A673 (cell line): ENCODE results near the gene ZBTB20. TPM values are rescaled to one million over a fixed set of nuclear protein-coding genes. Genes with fewer than 3 reads are reported as not detected.

ENCODE experiments used
- BruUV-seq: library from RNA; stranded (reverse); fragments of 400-500 nt; replicated peaks from 2 replicates; lab custom pipeline; 2021; lab: Mats Ljungman, UMichigan
- CTCF ChIA-PET: fragments of 300-600 bp; sonication (Branson Sonifier 250); formaldehyde crosslinking; loops from one replicate; lab custom pipeline; 2022; ENCODE audit warnings: antibody characterized with exemption; lab: Charles Lee
- POLR2A ChIA-PET: fragments of 300-600 bp; sonication (Branson Sonifier 250); formaldehyde crosslinking; loops from one replicate; lab custom pipeline; 2022; ENCODE audit warnings: antibody characterized with exemption; ENCODE audit not compliant: low non-redundant PET; lab: Charles Lee
- DNase-seq: peaks from one replicate; pipeline ENCODE4 v3.0.0-alpha.2; 2015; ENCODE audit warnings: low spot score
- H3K27ac ChIP-seq: fragments of 200-600 bp; sonication (generic); 2 replicates; pipeline ENCODE4 v1.5.1; 2016; ENCODE audit warnings: mixed run types, low read depth, mild to moderate bottlenecking, mixed read lengths, antibody characterized with exemption, low read length; ENCODE audit not compliant: poor library complexity, severe bottlenecking
- H3K27me3 ChIP-seq: fragments of 200-600 bp; sonication (generic); replicated peaks from 2 replicates; pipeline ENCODE4 v1.6.1; 2017; ENCODE audit warnings: mixed run types, low read depth, mild to moderate bottlenecking, mixed read lengths, antibody characterized with exemption, low read length; ENCODE audit not compliant: insufficient read depth, poor library complexity
- H3K36me3 ChIP-seq: fragments of 200-600 bp; sonication (generic); 2 replicates; pipeline ENCODE4 v1.6.1; 2016; ENCODE audit warnings: mixed run types, mild to moderate bottlenecking, mixed read lengths, antibody characterized with exemption, low read length; ENCODE audit not compliant: insufficient read depth, poor library complexity, severe bottlenecking
- H3K4me1 ChIP-seq: fragments of 200-600 bp; sonication (generic); 2 replicates; pipeline ENCODE4 v1.6.1; 2017; ENCODE audit warnings: mixed run types, mild to moderate bottlenecking, mixed read lengths, antibody characterized with exemption, low read length; ENCODE audit not compliant: insufficient read depth, poor library complexity, severe bottlenecking
- H3K4me3 ChIP-seq: fragments of 200-600 bp; sonication (generic); 2 replicates; pipeline ENCODE4 v1.5.1; 2016; ENCODE audit warnings: low read depth, mixed run types, mild to moderate bottlenecking, mixed read lengths, low read length; ENCODE audit not compliant: poor library complexity, severe bottlenecking
- H3K9me3 ChIP-seq: fragments of 200-600 bp; sonication (generic); 2 replicates; pipeline ENCODE4 v1.6.1; 2016; ENCODE audit warnings: mixed run types, low read depth, mild to moderate bottlenecking, mixed read lengths, antibody characterized with exemption, low read length; ENCODE audit not compliant: poor library complexity, severe bottlenecking
- CTCF ChIP-seq: fragments of 300-800, 200-600 bp; sonication (generic); conservative IDR thresholded peaks from 2 replicates; pipeline ENCODE4 v1.5.1; 2017; ENCODE audit warnings: low read depth, mild to moderate bottlenecking, antibody characterized with exemption, low read length, moderate library complexity, mixed read lengths
- EZH2 ChIP-seq: fragments of 200-600 bp; sonication (generic); IDR thresholded peaks from 2 replicates; pipeline ENCODE4 v1.6.1; 2017; ENCODE audit warnings: borderline replicate concordance, low read depth, mild to moderate bottlenecking, mixed read lengths, antibody characterized with exemption, low read length; ENCODE audit not compliant: poor library complexity, severe bottlenecking
- intact Hi-C: fragments of 100-400 bp; cut with micrococcal nuclease; formaldehyde crosslinking; loops from one replicate; pipeline ENCODE4 v1.10.0; 2022; ENCODE audit not compliant: unreplicated experiment
- total RNA-seq: library from RNA; stranded (reverse); gene quantifications from 2 replicates; pipeline ENCODE4 v1.2.3, GENCODE V29; 2021

Gene ZBTB20
- total RNA-seq, 1 experiment from 2014 or later: 13.5 TPM

- no peak overlapping the region for H3K4me3 ChIP-seq
- POLR2A ChIA-PET: no interaction called here
- H3K4me1 ChIP-seq: no peaks in the 10 kb centered on the region
- intact Hi-C loops: no loop called here
- no peak overlapping the region for H3K27ac ChIP-seq
- DNase-seq: no peak
- TF ChIP-seq EZH2: no peak
- TF ChIP-seq CTCF: no peak
- no TSS peak for BruUV-seq
- CTCF ChIA-PET: no interaction called here
- H3K9me3 ChIP-seq: no peaks in the 10 kb centered on the region
- no peaks in the 10 kb centered on the region for H3K36me3 ChIP-seq
- no peaks in the 10 kb centered on the region for H3K27me3 ChIP-seq
These were observed 439.7 kb downstream of the ZBTB20 start for GRCh38 chr3:114707252-114707860.

- H3K27me3 ChIP-seq: no peaks in the 10 kb centered on the region
- intact Hi-C loops: no loop called here
- no peak overlapping the region for H3K4me3 ChIP-seq
- no peaks in the 10 kb centered on the region for H3K36me3 ChIP-seq
- no peak overlapping the region for H3K27ac ChIP-seq
- no peaks in the 10 kb centered on the region for H3K9me3 ChIP-seq
- no peak for DNase-seq
- H3K4me1 ChIP-seq: no peaks in the 10 kb centered on the region
- no TSS peak for BruUV-seq
- TF ChIP-seq EZH2: no peak
- ChIA-PET POLR2A (no interaction called here), CTCF (no interaction called here)
These were observed 440.4 kb downstream of the ZBTB20 start for GRCh38 chr3:114706591-114707232.

GRCh38 chr3:114700637-114701234, 446.4 kb downstream of the ZBTB20 start:
- no peak for DNase-seq
- no TSS peak for BruUV-seq
- POLR2A ChIA-PET: no interaction called here
- no peak overlapping the region for H3K4me3 ChIP-seq
- H3K27ac ChIP-seq: no peak overlapping the region
- intact Hi-C loops: no loop called here
- TF ChIP-seq EZH2: no peak
- no peak for TF ChIP-seq CTCF
- CTCF ChIA-PET: no interaction called here
- H3K4me1 ChIP-seq: no peaks in the 10 kb centered on the region
- H3K9me3 ChIP-seq: no peaks in the 10 kb centered on the region
- H3K27me3 ChIP-seq: no peaks in the 10 kb centered on the region
- H3K36me3 ChIP-seq: no peaks in the 10 kb centered on the region
